ENCODE results near the gene CLCN5.

The CLCN5 gene

DNA sequence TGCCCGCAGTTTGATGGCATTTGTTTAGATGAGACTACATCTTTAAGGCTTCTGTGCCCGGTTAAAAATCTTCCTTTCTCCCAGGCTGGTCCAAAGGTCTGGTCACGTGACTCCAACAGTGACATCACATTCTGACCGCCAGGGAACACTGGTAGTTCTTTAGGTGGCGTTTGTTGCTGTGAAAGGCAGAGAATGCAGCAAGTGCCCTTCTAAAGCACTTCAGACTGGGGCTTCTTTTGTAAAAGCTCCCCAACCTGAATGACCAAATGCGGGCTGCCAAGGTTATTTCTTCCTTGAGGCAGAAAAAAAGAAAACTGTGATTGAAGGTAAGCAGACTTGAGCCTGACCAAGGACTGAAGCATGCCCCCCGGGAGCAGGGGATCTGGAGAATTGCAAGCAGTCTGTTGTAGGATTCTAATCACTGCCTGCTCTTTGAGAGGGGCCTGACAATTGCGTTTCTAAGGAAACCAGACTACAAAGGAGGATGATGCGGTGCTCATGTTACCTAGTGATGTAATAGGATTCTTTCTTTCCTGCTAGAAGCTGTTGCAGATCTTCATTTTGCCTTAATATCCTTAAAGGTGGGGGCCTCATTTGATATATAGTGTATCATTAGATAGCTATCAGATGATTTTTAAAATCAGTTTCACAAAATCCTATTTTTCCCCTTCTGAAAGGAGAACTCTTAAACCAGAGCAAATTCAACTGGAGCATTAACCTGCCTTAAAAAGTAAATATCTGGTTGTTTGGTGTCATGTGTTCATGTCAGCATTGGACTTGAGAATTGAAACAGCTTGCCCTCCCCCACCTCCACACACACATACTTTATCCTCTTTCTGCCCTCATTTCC, 145.3 kb downstream of the CLCN5 start:
- ChIA-PET CTCF (interaction anchor here (0.8 kb wide), 1 partner anchor 14 kb away, joined by 3 read pairs; no protein-coding TSS in a partner anchor), POLR2A (no interaction called here)
- TF ChIP-seq, protein P1, sequence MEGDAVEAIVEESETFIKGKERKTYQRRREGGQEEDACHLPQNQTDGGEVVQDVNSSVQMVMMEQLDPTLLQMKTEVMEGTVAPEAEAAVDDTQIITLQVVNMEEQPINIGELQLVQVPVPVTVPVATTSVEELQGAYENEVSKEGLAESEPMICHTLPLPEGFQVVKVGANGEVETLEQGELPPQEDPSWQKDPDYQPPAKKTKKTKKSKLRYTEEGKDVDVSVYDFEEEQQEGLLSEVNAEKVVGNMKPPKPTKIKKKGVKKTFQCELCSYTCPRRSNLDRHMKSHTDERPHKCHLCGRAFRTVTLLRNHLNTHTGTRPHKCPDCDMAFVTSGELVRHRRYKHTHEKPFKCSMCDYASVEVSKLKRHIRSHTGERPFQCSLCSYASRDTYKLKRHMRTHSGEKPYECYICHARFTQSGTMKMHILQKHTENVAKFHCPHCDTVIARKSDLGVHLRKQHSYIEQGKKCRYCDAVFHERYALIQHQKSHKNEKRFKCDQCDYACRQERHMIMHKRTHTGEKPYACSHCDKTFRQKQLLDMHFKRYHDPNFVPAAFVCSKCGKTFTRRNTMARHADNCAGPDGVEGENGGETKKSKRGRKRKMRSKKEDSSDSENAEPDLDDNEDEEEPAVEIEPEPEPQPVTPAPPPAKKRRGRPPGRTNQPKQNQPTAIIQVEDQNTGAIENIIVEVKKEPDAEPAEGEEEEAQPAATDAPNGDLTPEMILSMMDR (IDR thresholded peaks at IDR 0.05; ENCODE audit: control extremely low read depth, extremely low read depth, low read depth, missing control alignments) = no peak
- no peak for DNase-seq (ENCODE audit: extremely low spot score)

DNA sequence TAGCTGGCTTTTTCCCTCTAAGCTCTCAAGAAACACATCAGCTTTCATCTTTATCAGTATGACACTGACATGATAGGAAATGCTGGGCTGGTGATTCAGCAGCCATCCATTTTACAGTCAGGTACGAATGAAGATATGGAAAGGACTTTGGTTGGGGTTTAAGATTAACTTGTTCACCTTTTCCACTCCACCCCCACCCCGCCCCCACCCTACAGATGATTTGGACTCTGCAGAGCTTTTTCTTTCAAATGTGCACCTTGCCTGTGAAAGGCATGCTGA, 145.8 kb downstream of the CLCN5 start:
- CTCF ChIA-PET = interaction anchor here (0.8 to 1.1 kb wide), 2 partner anchors 13 to 48 kb away, joined by 3 read pairs; no protein-coding TSS in a partner anchor
- TF ChIP-seq, protein P1 (IDR thresholded peaks at IDR 0.05; ENCODE audit: control extremely low read depth, extremely low read depth, low read depth, missing control alignments) = no peak
- POLR2A ChIA-PET = no interaction called here

DNA sequence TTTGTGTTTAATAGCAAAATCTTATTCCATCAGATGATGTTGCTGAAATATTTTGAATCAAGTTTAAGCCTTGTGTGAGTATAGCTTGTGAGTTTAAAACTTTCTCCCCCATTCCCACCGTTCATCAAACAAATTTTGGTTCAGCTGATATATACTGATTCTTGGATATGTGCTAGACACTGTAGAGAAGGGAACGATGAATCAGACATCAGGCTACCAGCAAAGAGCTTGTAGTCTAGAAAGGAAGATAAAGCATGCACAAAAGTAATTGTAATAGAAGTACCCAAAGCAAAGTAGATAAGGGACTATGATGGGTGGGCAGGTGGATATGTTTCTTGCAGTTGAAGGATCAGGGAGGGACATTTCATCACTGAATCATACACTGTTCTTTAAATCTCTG, 146.5 kb downstream of the CLCN5 start:
- POLR2A ChIA-PET = no interaction called here
- no peak for DNase-seq (ENCODE audit: extremely low spot score)
- TF ChIP-seq, protein P1 (IDR thresholded peaks at IDR 0.05; ENCODE audit: control extremely low read depth, extremely low read depth, low read depth, missing control alignments) = no peak
- CTCF ChIA-PET = interaction anchor here (1.1 kb wide), 1 partner anchor 48 kb away, joined by 3 read pairs; no protein-coding TSS in a partner anchor

More for the DNA sequence above, 145.8 kb downstream of the CLCN5 start:
- no peak for DNase-seq (ENCODE audit: extremely low spot score)

DNA sequence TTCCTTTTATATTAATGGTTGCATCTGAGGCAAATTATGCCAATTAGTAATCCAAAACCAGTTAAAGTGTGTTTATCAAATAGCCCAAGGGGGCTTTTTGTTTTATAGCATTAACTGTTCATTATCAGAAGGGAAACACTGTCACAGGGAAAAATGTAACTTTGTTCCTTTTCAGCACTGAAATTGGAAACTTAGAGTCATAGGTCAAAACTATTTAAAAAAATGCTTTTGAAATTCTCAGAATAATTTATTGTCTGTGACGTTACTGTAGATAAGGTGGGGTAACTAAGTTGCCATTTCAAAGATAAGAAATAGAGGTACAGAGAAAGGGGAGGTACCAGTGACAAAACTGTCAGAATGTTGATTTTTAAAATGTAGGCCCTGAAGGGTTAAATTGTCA, 149.1 kb downstream of the CLCN5 start:
- TF ChIP-seq, protein P1 (IDR thresholded peaks at IDR 0.05; ENCODE audit: control extremely low read depth, extremely low read depth, low read depth, missing control alignments) = no peak
- POLR2A ChIA-PET = no interaction called here
- CTCF ChIA-PET = no interaction called here
- no peak for DNase-seq (ENCODE audit: extremely low spot score)

DNA sequence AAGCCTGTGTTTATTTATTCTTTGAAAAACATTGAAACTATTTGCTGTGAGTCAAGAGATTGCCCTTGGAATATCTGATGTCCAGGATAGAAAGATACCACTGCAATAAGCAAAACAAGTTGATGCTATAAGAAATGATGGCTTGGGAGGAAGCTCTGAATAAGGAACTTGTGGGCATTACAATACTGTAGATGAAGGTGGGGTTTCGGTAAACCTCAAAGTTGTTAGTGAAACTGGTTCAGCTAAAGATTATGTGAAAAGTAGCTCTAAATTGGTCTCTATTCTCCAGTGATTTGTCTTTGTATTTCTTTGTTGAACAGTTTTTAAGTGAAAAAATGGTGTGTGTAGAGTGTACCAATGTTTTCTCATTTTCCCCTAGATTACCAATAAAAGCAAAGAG, 149.7 kb downstream of the CLCN5 start:
- no peak for DNase-seq (ENCODE audit: extremely low spot score)
- CTCF ChIA-PET = interaction anchor here (1.1 kb wide), 1 partner anchor 14 kb away, joined by 3 read pairs; no protein-coding TSS in a partner anchor
- TF ChIP-seq, protein P1 (IDR thresholded peaks at IDR 0.05; ENCODE audit: control extremely low read depth, extremely low read depth, low read depth, missing control alignments) = no peak

DNA sequence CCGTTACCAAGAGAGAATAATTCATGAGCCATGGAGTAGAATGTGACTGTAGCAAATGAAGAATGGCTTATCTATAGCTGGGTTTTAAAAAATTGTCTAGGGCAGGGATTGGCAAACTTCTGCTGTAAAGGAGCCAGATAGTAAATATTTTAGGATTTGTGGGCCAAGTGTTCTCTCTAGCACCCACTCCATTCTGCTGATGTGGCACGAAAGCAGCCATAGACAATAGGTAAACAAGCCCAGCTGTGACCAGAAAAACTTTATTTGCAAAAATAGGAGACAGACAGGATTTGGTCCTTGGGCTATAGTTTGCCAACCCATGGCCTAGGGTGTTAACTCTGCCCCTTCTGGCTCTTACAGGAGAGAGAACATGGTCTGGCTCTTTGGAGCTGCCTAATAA, 151.2 kb downstream of the CLCN5 start:
- TF ChIP-seq, protein P1 (IDR thresholded peaks at IDR 0.05; ENCODE audit: control extremely low read depth, extremely low read depth, low read depth, missing control alignments) = no peak

More for the DNA sequence above, 149.7 kb downstream of the CLCN5 start:
- POLR2A ChIA-PET = no interaction called here

More for the DNA sequence above, 151.2 kb downstream of the CLCN5 start:
- POLR2A ChIA-PET = no interaction called here
- CTCF ChIA-PET = interaction anchor here (1.0 kb wide), 1 partner anchor 26 kb away, joined by 3 read pairs; no protein-coding TSS in a partner anchor
- DNase-seq (ENCODE audit: extremely low spot score) = no peak
